ENCODE data around the gene DNMBP. TPM values are rescaled to one million over a fixed set of nuclear protein-coding genes. Genes with fewer than 3 reads are reported as not detected.

The DNMBP gene
- total and polyA plus RNA-seq, 2 experiments from 2014 or later, result 12.4 to 18.5 TPM

GRCh38 chr10:99979066-99979685 is 30.6 kb downstream of the DNMBP start:
- Histone ChIP-seq H3K27me3 (replicated peaks; ENCODE audit: insufficient read depth) (no peaks in the 10 kb centered on the region), H3K27ac (peak overlapping the region; percentile 94), H4K20me1 (ENCODE audit: insufficient read depth) (no peaks in the 10 kb centered on the region), H3K9me2 (ENCODE audit: insufficient read depth) (no peaks in the 10 kb centered on the region), H3K9ac (no peak overlapping the region), H3K4me3 (no peak overlapping the region), H3F3A (ENCODE audit: insufficient read depth) (peaks cover 72% of the 10 kb centered on the region), H3K4me1 (ENCODE audit: insufficient read depth) (peaks cover 78% of the 10 kb centered on the region), H3K36me3 (ENCODE audit: low read depth) (no peaks in the 10 kb centered on the region), H2AFZ (no peak overlapping the region), H3K4me2 (ENCODE audit: unreplicated experiment) (no peak overlapping the region), H3K9me3 (ENCODE audit: low read depth) (no peaks in the 10 kb centered on the region), H3K79me2 (ENCODE audit: insufficient read depth) (peaks cover 92% of the 10 kb centered on the region)
- in situ Hi-C loops (cut with MboI), result no loop called here
- TF ChIP-seq EZH2 (IDR thresholded peaks at IDR 0.05; ENCODE audit: insufficient read depth, poor library complexity, severe bottlenecking), result no peak
- no peak for TF ChIP-seq EZH2phosphoT487 (IDR thresholded peaks at IDR 0.05; ENCODE audit: insufficient read depth, low read depth)
- 78 to 85% methylated on average over 5 of the region's 5 CpGs for WGBS, 2 experiments (ENCODE audit: low coverage in 1 of 2, low lambda C conversion rate in 2 of 2, missing lambda C conversion rate in 2 of 2)
- DNase-seq, result no peak

- TF ChIP-seq EZH2 (IDR thresholded peaks at IDR 0.05; ENCODE audit: insufficient read depth, poor library complexity, severe bottlenecking), result no peak
- TF ChIP-seq EZH2phosphoT487 (IDR thresholded peaks at IDR 0.05; ENCODE audit: insufficient read depth, low read depth), result no peak
- 0 out of 2 replicates have a peak overlapping the region, but pooled peaks have one; percentile 58 for H3K4me3 ChIP-seq
- H3K9me3 ChIP-seq (ENCODE audit: low read depth), result no peaks in the 10 kb centered on the region
- no peaks in the 10 kb centered on the region for H3K36me3 ChIP-seq (ENCODE audit: low read depth)
- no peaks in the 10 kb centered on the region for H4K20me1 ChIP-seq (ENCODE audit: insufficient read depth)
- no peaks in the 10 kb centered on the region for H3K9me2 ChIP-seq (ENCODE audit: insufficient read depth)
- peaks cover 69% of the 10 kb centered on the region for H3F3A ChIP-seq (ENCODE audit: insufficient read depth)
- peak overlapping the region; percentile 72 for H3K9ac ChIP-seq
- peak overlapping the region; percentile 94 for H3K27ac ChIP-seq
- H3K27me3 ChIP-seq (replicated peaks; ENCODE audit: insufficient read depth), result no peaks in the 10 kb centered on the region
- 74 to 80% methylated on average over 5 of the region's 5 CpGs for WGBS, 2 experiments (ENCODE audit: low coverage in 1 of 2, low lambda C conversion rate in 2 of 2, missing lambda C conversion rate in 2 of 2)
- peaks cover 92% of the 10 kb centered on the region for H3K79me2 ChIP-seq (ENCODE audit: insufficient read depth)
- in situ Hi-C loops (cut with MboI), result no loop called here
- H3K4me1 ChIP-seq (ENCODE audit: insufficient read depth), result peaks cover 65% of the 10 kb centered on the region
- peak; percentile 19 for DNase-seq
- no peak overlapping the region for H2AFZ ChIP-seq
- H3K4me2 ChIP-seq (ENCODE audit: unreplicated experiment), result peak overlapping the region; percentile 96
These were observed 31.8 kb downstream of the DNMBP start for GRCh38 chr10:99977916-99978315.

- H3F3A ChIP-seq (ENCODE audit: insufficient read depth), result peaks cover 72% of the 10 kb centered on the region
- in situ Hi-C loops (cut with MboI), result no loop called here
- H3K9me3 ChIP-seq (ENCODE audit: low read depth), result no peaks in the 10 kb centered on the region
- no peaks in the 10 kb centered on the region for H3K9me2 ChIP-seq (ENCODE audit: insufficient read depth)
- H3K36me3 ChIP-seq (ENCODE audit: low read depth), result no peaks in the 10 kb centered on the region
- H3K4me3 ChIP-seq, result peak overlapping the region; percentile 63
- peak overlapping the region; percentile 72 for H3K9ac ChIP-seq
- peaks cover 59% of the 10 kb centered on the region for H3K4me1 ChIP-seq (ENCODE audit: insufficient read depth)
- DNase-seq, result peak; percentile 97
- H3K27ac ChIP-seq, result peak overlapping the region; percentile 94
- no peak overlapping the region for H2AFZ ChIP-seq
- TF ChIP-seq EZH2phosphoT487 (IDR thresholded peaks at IDR 0.05; ENCODE audit: insufficient read depth, low read depth) (no peak), EZH2 (IDR thresholded peaks at IDR 0.05; ENCODE audit: insufficient read depth, poor library complexity, severe bottlenecking) (no peak)
- H3K4me2 ChIP-seq (ENCODE audit: unreplicated experiment), result peak overlapping the region; percentile 96
- WGBS, 2 experiments (ENCODE audit: low coverage in 1 of 2, low lambda C conversion rate in 2 of 2, missing lambda C conversion rate in 2 of 2), result 1 to 4% methylated on average over 5 of the region's 5 CpGs
- no peaks in the 10 kb centered on the region for H4K20me1 ChIP-seq (ENCODE audit: insufficient read depth)
- no peaks in the 10 kb centered on the region for H3K27me3 ChIP-seq (replicated peaks; ENCODE audit: insufficient read depth)
- H3K79me2 ChIP-seq (ENCODE audit: insufficient read depth), result peaks cover 92% of the 10 kb centered on the region
These were observed 32.7 kb downstream of the DNMBP start for GRCh38 chr10:99976886-99977665.

- 27 to 33% methylated on average over 7 of the region's 7 CpGs for WGBS, 2 experiments (ENCODE audit: low coverage in 1 of 2, low lambda C conversion rate in 2 of 2, missing lambda C conversion rate in 2 of 2)
- peaks cover 52% of the 10 kb centered on the region for H3K4me1 ChIP-seq (ENCODE audit: insufficient read depth)
These were observed 33.6 kb downstream of the DNMBP start for GRCh38 chr10:99975942-99976809.

More at GRCh38 chr10:99975942-99976809, 33.6 kb downstream of the DNMBP start:
- H3K4me2 ChIP-seq (ENCODE audit: unreplicated experiment), result peak overlapping the region; percentile 96
- no peaks in the 10 kb centered on the region for H3K9me3 ChIP-seq (ENCODE audit: low read depth)
- H3K9me2 ChIP-seq (ENCODE audit: insufficient read depth), result no peaks in the 10 kb centered on the region
- no peaks in the 10 kb centered on the region for H4K20me1 ChIP-seq (ENCODE audit: insufficient read depth)
- no peaks in the 10 kb centered on the region for H3K27me3 ChIP-seq (replicated peaks; ENCODE audit: insufficient read depth)
- peaks cover 75% of the 10 kb centered on the region for H3F3A ChIP-seq (ENCODE audit: insufficient read depth)
- peaks cover 5% of the 10 kb centered on the region; the same call in 1 of the 2 replicates for H3K36me3 ChIP-seq (ENCODE audit: low read depth)
- no peak overlapping the region for H2AFZ ChIP-seq
- peak; percentile 68 for DNase-seq
- H3K79me2 ChIP-seq (ENCODE audit: insufficient read depth), result peaks cover 92% of the 10 kb centered on the region
- in situ Hi-C loops (cut with MboI), result no loop called here
- H3K4me3 ChIP-seq, result peak overlapping the region; percentile 63
- TF ChIP-seq EZH2phosphoT487 (IDR thresholded peaks at IDR 0.05; ENCODE audit: insufficient read depth, low read depth) (no peak), EZH2 (IDR thresholded peaks at IDR 0.05; ENCODE audit: insufficient read depth, poor library complexity, severe bottlenecking) (no peak)
- H3K27ac ChIP-seq, result peak overlapping the region; percentile 94
- H3K9ac ChIP-seq, result peak overlapping the region; percentile 72
